NT2/D1 (cell line): ENCODE measurements around the gene CELSR1.

ENCODE experiments used
- DNase-seq: peaks from one replicate; pipeline ENCODE4 v3.0.0-alpha.2; 2011; ENCODE audit warnings: low read depth, low spot score
- H3K27me3 ChIP-seq: 2 replicates; pipeline ENCODE4 v1.6.0; 2011; ENCODE audit warnings: mild to moderate bottlenecking; ENCODE audit not compliant: insufficient read length, insufficient read depth
- H3K36me3 ChIP-seq: 2 replicates; pipeline ENCODE4 v1.6.1; 2011; ENCODE audit warnings: mild to moderate bottlenecking, low read length, mixed read lengths; ENCODE audit not compliant: insufficient read depth, insufficient read length
- H3K4me1 ChIP-seq: 2 replicates; pipeline ENCODE4 v1.5.1; 2011; ENCODE audit not compliant: insufficient read depth, insufficient read length
- H3K4me3 ChIP-seq: 2 replicates; pipeline ENCODE4 v1.5.1; 2011; ENCODE audit warnings: low read depth; ENCODE audit not compliant: insufficient read length
- H3K9ac ChIP-seq: 2 replicates; pipeline ENCODE4 v1.6.0; 2011; ENCODE audit warnings: low read depth; ENCODE audit not compliant: insufficient read length
- H3K9me3 ChIP-seq: 2 replicates; pipeline ENCODE4 v1.5.1; 2011; ENCODE audit warnings: mild to moderate bottlenecking, low read length; ENCODE audit not compliant: insufficient read depth
- SUZ12 ChIP-seq: IDR thresholded peaks from 2 replicates; pipeline ENCODE4 v1.6.1; 2011; ENCODE audit not compliant: insufficient read length, insufficient read depth; ENCODE audit errors: extremely low read depth
- YY1 ChIP-seq: IDR thresholded peaks from 2 replicates; pipeline ENCODE4 v1.6.1; 2011; ENCODE audit not compliant: insufficient read length, insufficient read depth
- ZNF274 ChIP-seq: IDR thresholded peaks from 2 replicates; pipeline ENCODE4 v1.6.1; 2011; ENCODE audit warnings: mild to moderate bottlenecking, low read depth, low read length

CELSR1 gene

DNA sequence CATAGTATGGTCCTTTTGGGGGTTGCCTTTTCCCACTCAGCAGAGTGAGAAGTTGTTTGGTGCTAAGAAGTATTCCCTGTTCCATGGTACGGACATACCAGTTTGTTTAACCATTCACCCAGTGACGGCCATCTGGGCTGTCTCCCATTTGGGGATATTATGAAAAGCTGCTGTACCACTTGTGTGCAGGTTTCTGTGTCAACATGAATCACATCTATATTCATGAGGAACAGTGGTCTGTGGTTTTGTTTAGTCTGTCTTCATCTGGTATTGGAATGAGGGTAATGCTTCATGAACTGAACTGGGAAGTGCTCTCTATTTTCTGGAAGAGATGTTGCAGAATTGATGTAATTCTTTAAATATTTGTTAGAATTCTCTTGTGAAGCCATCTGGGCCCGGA, 112.4 kb downstream of the CELSR1 start:
- H3K4me1 ChIP-seq = peaks cover 1% of the 10 kb centered on the region
- no peak overlapping the region for H3K9ac ChIP-seq
- H3K9me3 ChIP-seq = peaks cover 6% of the 10 kb centered on the region; the same call in 1 of the 2 replicates
- peaks cover 4% of the 10 kb centered on the region for H3K36me3 ChIP-seq
- no peaks in the 10 kb centered on the region for H3K27me3 ChIP-seq
- TF ChIP-seq SUZ12 = no peak
- no peak for TF ChIP-seq YY1
- TF ChIP-seq ZNF274 = no peak
- no peak for DNase-seq
- no peak overlapping the region for H3K4me3 ChIP-seq

GRCh38 chr22:46424496-46424895, 112.9 kb downstream of the CELSR1 start:
- H3K36me3 ChIP-seq = peaks cover 4% of the 10 kb centered on the region
- no peaks in the 10 kb centered on the region for H3K4me1 ChIP-seq
- TF ChIP-seq YY1 (no peak), ZNF274 (no peak), SUZ12 (no peak)
- H3K27me3 ChIP-seq = no peaks in the 10 kb centered on the region
- H3K9ac ChIP-seq = no peak overlapping the region
- peaks cover 6% of the 10 kb centered on the region; the same call in 1 of the 2 replicates for H3K9me3 ChIP-seq
- H3K4me3 ChIP-seq = no peak overlapping the region
- no peak for DNase-seq

GRCh38 chr22:46422896-46423295, 114.5 kb downstream of the CELSR1 start:
- Histone ChIP-seq H3K9ac (no peak overlapping the region), H3K27me3 (no peaks in the 10 kb centered on the region), H3K36me3 (peaks cover 4% of the 10 kb centered on the region), H3K4me1 (no peaks in the 10 kb centered on the region), H3K9me3 (peaks cover 6% of the 10 kb centered on the region; the same call in 1 of the 2 replicates), H3K4me3 (no peak overlapping the region)
- TF ChIP-seq SUZ12 (no peak), YY1 (no peak), ZNF274 (no peak)
- DNase-seq = no peak

GRCh38 chr22:46421267-46421666, 116.2 kb downstream of the CELSR1 start:
- Histone ChIP-seq H3K4me1 (no peaks in the 10 kb centered on the region), H3K27me3 (no peaks in the 10 kb centered on the region), H3K9me3 (peaks cover 6% of the 10 kb centered on the region; the same call in 1 of the 2 replicates), H3K9ac (no peak overlapping the region), H3K36me3 (peaks cover 4% of the 10 kb centered on the region), H3K4me3 (no peak overlapping the region)
- TF ChIP-seq SUZ12 (no peak), ZNF274 (no peak), YY1 (no peak)
- no peak for DNase-seq

DNA sequence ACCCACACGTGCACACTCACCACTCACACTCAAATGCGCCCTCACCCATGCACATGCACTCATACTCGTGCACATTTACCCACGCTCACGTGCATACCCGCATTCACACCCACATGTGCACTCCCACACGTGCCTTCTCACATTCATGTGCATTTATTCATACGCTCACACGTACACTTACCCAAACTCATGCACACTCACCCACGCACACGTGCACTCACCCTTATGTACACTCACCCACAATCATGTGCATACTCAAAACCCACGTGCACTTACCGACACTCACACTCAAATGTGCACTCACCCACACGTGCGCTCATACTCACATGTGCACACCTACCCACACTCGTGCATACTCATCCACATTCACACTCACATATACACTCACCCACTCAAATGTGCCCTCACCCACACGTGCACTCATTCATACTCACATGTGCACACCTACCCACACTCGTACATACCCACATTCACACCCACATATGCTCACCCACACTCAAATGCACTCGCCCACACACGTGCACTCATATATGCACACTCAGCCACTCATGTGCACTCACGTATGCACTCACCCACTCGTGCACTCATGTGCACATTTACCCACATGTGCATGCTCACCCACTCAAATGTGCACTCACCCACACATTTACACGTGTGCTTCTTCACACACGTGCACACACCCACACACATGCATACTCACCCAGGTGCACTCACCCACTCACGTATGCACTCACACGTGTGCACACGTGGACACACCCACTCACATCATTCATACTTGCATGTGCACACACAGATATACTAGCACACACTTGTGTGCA, 117.5 kb downstream of the CELSR1 start:
- no peak overlapping the region for H3K4me3 ChIP-seq
- no peak for DNase-seq
- no peaks in the 10 kb centered on the region for H3K27me3 ChIP-seq
- no peak for TF ChIP-seq SUZ12
- no peak for TF ChIP-seq YY1
- no peak for TF ChIP-seq ZNF274
- H3K4me1 ChIP-seq = no peaks in the 10 kb centered on the region
- peaks cover 4% of the 10 kb centered on the region for H3K36me3 ChIP-seq
- no peak overlapping the region for H3K9ac ChIP-seq
- H3K9me3 ChIP-seq = no peaks in the 10 kb centered on the region

- TF ChIP-seq YY1 (no peak), SUZ12 (no peak), ZNF274 (no peak)
- Histone ChIP-seq H3K9me3 (no peaks in the 10 kb centered on the region), H3K36me3 (peaks cover 4% of the 10 kb centered on the region), H3K27me3 (no peaks in the 10 kb centered on the region), H3K4me3 (no peak overlapping the region), H3K9ac (no peak overlapping the region), H3K4me1 (no peaks in the 10 kb centered on the region)
- DNase-seq = no peak
Observed at GRCh38 chr22:46418827-46419226, 118.6 kb downstream of the CELSR1 start.

DNA sequence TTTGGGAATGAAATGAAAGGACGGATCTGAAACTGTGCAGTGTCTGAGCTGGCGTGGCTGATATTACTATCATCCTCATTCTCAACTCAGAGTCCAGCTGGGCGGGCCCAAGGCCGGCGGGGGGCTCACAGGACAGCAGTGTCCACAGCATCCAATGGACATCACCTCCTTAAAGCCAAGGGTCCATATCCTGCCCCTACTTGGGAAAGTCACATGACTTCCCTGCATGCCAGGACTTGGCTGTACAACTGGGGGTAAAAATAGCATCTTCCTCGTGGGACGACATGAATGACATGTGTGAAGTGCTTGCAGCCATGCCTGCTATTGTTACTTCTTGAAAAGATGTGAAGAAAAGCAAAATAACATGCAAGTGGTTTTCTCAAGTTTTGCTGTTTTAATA, 119.7 kb downstream of the CELSR1 start:
- H3K4me1 ChIP-seq = no peaks in the 10 kb centered on the region
- no peak overlapping the region for H3K9ac ChIP-seq
- H3K36me3 ChIP-seq = peaks cover 4% of the 10 kb centered on the region
- no peaks in the 10 kb centered on the region for H3K27me3 ChIP-seq
- TF ChIP-seq SUZ12 = no peak
- TF ChIP-seq ZNF274 = no peak
- TF ChIP-seq YY1 = no peak
- H3K9me3 ChIP-seq = no peaks in the 10 kb centered on the region
- no peak overlapping the region for H3K4me3 ChIP-seq
- DNase-seq = no peak
